MCF 10A (cell line): ENCODE data around the gene CSNK2A2. TPM values are rescaled to one million over a fixed set of nuclear protein-coding genes. Genes with fewer than 3 reads are reported as not detected.

ENCODE experiments used
- BruUV-seq: library from RNA; stranded (reverse); fragments of 400-500 nt; replicated peaks from 2 replicates; lab custom pipeline; 2021; lab: Mats Ljungman, UMichigan
- CTCF ChIA-PET: fragments of 300-600 bp; sonication (Branson Sonifier 250); formaldehyde crosslinking; extraction: SDS; loops from one replicate; lab custom pipeline; 2021; ENCODE audit warnings: antibody characterized with exemption, inconsistent platforms; lab: Yijun Ruan, JAX
- POLR2A ChIA-PET: fragments of 300-600, 350-650 bp; sonication (Branson Sonifier 250); formaldehyde crosslinking; extraction: SDS; loops from one replicate; lab custom pipeline; 2020; ENCODE audit warnings: antibody characterized with exemption, inconsistent platforms; lab: Yijun Ruan, JAX
- DNase-seq: peaks from one replicate; pipeline ENCODE4 v3.0.0-alpha.2; 2018; ENCODE audit not compliant: unreplicated experiment
- H3K27ac Mint-ChIP-seq: one replicate; pipeline ENCODE4 v1.8.0; 2022; ENCODE audit warnings: mild to moderate bottlenecking, low read depth, mixed read lengths; ENCODE audit not compliant: unreplicated experiment
- H3K27me3 Mint-ChIP-seq: one replicate; pipeline ENCODE4 v1.8.0; 2022; ENCODE audit warnings: mixed read lengths; ENCODE audit not compliant: insufficient read depth, unreplicated experiment
- H3K36me3 Mint-ChIP-seq: one replicate; pipeline ENCODE4 v1.8.0; 2022; ENCODE audit warnings: mild to moderate bottlenecking, moderate library complexity, mixed read lengths; ENCODE audit not compliant: insufficient read depth, unreplicated experiment
- H3K4me1 Mint-ChIP-seq: one replicate; pipeline ENCODE4 v1.8.0; 2022; ENCODE audit warnings: mixed read lengths; ENCODE audit not compliant: insufficient read depth, unreplicated experiment
- H3K4me3 Mint-ChIP-seq: one replicate; pipeline ENCODE4 v1.8.0; 2022; ENCODE audit warnings: mild to moderate bottlenecking, moderate library complexity, mixed read lengths; ENCODE audit not compliant: unreplicated experiment
- H3K9me3 Mint-ChIP-seq: one replicate; pipeline ENCODE4 v1.8.0; 2022; ENCODE audit warnings: mixed read lengths; ENCODE audit not compliant: unreplicated experiment
- intact Hi-C: fragments of 100-400 bp; cut with micrococcal nuclease; formaldehyde crosslinking; loops from 2 replicates; pipeline ENCODE4 v1.14.1; 2022
- total RNA-seq: library from RNA; stranded (reverse); gene quantifications from 2 replicates; pipeline ENCODE4 v1.2.3, GENCODE V29; 2022
- TF ChIP-seq, protein P1 (sequence below): fragments of 200-600 bp; IDR thresholded peaks from one replicate; pipeline ENCODE4 v1.8.0; 2022; ENCODE audit warnings: antibody characterized with exemption, mild to moderate bottlenecking; ENCODE audit not compliant: unreplicated experiment

CSNK2A2 gene
- total RNA-seq, 1 experiment from 2014 or later = 97.2 TPM

DNA sequence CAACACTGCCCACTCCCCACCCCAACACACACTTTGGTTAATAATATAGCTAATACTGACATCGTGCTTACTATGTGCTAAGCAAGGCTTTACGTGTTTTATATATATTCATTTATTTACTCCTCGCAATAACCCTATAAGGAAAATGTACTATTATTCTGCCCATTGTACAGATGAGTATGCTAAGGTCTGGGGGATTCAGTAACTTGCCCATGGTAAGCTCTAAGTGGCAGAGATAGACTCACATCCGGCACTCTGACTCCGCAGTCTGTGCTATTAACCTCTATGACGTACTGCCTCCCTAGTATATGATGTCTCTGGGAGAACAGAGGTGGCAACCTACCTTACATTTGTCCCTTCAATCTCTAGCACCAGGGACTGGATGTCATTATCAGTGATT, 81.4 kb downstream of the CSNK2A2 start:
- Mint-ChIP-seq H3K4me1 (peaks cover 6% of the 10 kb centered on the region), H3K27ac (no peak overlapping the region), H3K9me3 (no peaks in the 10 kb centered on the region), H3K36me3 (peaks cover 60% of the 10 kb centered on the region), H3K4me3 (no peak overlapping the region), H3K27me3 (no peaks in the 10 kb centered on the region)
- DNase-seq = no peak
- intact Hi-C loops = no loop called here
- POLR2A ChIA-PET = interaction anchor here (1.3 kb wide), 1 partner anchor 13 kb away, joined by 6 read pairs; the partner anchor contains the start of gene CFAP20
- CTCF ChIA-PET = interaction anchor here (1.5 kb wide), 1 partner anchor 13 kb away, joined by 4 read pairs; the partner anchor contains the start of gene CFAP20
- TF ChIP-seq, protein P1, sequence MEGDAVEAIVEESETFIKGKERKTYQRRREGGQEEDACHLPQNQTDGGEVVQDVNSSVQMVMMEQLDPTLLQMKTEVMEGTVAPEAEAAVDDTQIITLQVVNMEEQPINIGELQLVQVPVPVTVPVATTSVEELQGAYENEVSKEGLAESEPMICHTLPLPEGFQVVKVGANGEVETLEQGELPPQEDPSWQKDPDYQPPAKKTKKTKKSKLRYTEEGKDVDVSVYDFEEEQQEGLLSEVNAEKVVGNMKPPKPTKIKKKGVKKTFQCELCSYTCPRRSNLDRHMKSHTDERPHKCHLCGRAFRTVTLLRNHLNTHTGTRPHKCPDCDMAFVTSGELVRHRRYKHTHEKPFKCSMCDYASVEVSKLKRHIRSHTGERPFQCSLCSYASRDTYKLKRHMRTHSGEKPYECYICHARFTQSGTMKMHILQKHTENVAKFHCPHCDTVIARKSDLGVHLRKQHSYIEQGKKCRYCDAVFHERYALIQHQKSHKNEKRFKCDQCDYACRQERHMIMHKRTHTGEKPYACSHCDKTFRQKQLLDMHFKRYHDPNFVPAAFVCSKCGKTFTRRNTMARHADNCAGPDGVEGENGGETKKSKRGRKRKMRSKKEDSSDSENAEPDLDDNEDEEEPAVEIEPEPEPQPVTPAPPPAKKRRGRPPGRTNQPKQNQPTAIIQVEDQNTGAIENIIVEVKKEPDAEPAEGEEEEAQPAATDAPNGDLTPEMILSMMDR = no peak
- BruUV-seq = no TSS peak

DNA sequence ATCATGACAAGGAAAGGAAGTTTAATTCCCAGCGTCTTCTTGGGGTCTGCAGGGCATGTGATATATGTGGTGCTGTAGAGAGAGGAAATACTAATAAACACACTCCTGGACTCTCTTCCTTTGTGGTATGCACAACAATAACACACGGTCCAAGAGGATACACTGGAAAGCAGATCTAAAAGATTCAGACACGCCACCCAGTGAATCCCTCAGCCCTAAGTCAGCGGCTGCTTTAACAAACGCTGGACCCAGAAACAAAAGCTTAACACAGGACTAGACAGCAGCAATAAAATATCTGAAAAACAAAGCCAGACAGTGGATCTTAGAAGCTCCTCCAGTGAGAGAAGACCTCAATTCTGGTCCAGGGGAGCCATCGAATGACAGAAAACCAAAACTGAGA, 81.8 kb downstream of the CSNK2A2 start:
- CTCF ChIA-PET = interaction anchor here (1.5 kb wide), 1 partner anchor 13 kb away, joined by 4 read pairs; the partner anchor contains the start of gene CFAP20
- H3K27ac Mint-ChIP-seq = no peak overlapping the region
- TF ChIP-seq, protein P1 = no peak
- intact Hi-C loops = no loop called here
- H3K4me1 Mint-ChIP-seq = peaks cover 2% of the 10 kb centered on the region
- H3K4me3 Mint-ChIP-seq = no peak overlapping the region
- BruUV-seq = no TSS peak
- POLR2A ChIA-PET = interaction anchor here (1.3 kb wide), 1 partner anchor 13 kb away, joined by 6 read pairs; the partner anchor contains the start of gene CFAP20
- H3K27me3 Mint-ChIP-seq = no peaks in the 10 kb centered on the region
- peaks cover 63% of the 10 kb centered on the region for H3K36me3 Mint-ChIP-seq
- no peaks in the 10 kb centered on the region for H3K9me3 Mint-ChIP-seq
- no peak for DNase-seq

DNA sequence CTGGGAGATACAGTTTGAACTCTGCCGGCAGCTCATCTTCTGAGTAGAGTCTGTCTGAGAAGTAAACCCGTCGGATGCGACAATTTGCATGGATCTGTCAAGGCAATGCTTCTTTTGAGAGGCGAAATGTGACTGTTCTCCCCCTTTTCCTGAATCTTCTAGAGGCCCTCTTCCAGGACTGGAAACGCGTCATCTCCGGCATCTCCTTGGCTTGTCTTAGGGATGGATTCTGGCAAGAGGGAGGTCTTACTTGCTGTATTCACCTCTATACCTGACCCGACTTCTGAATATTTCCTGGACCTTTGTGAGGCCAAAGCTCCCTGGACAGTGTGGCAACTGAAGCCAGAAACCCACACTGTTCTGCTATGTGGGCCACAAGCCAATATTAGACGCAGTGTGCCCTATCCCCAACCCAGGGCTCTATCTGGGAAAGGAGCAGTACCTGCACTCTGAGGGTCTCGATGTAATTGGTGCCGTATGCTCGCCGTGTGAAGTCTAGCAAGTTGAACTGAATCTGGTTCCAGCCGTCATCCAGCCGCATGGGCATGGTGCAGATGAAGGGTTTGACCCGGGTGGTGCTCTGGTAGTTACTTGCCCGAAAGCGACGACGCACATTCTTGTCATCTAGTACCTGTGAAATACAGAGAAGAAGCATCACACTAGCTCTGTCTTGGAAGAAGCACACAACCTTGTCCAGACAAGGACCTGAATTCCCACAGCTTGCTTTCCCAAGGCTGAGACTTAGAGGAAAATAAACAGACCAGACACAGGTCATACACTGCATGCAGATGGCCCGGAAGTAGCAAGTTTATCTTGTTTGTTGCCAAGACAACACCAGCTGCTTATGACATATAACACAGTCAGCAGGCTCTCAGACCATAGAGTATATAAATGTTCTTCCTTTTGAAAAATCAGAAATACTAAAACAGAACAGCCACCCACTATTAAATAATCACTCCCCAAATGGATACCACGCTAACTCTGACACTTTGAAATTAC, 82.8 kb downstream of the CSNK2A2 start:
- DNase-seq = no peak
- intact Hi-C loops = no loop called here
- no peaks in the 10 kb centered on the region for H3K27me3 Mint-ChIP-seq

DNA sequence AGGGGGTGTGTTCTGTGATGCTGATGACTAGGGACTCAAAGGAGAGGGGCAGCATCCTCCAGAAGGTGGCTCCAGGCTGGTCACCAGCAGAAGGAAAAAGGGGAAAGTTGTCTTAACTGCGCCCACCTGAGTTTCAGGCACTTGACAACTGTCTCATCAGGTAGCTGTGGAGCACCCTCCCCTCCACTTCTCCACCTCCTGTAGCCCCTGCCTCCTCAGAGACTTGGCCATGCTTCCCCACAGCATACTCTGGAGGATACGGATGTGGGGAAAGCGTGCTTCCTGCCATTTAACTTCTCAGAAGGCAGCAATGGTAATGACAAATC, 86.6 kb downstream of the CSNK2A2 start:
- peaks cover 53% of the 10 kb centered on the region for H3K36me3 Mint-ChIP-seq
- ChIA-PET CTCF (interaction anchor here (0.7 to 0.9 kb wide), 2 partner anchors 87 to 1324 kb away, joined by 3 read pairs; no protein-coding TSS in a partner anchor), POLR2A (no interaction called here)
- no peak overlapping the region for H3K27ac Mint-ChIP-seq
- no peak overlapping the region for H3K4me3 Mint-ChIP-seq
- BruUV-seq = no TSS peak
- no peaks in the 10 kb centered on the region for H3K4me1 Mint-ChIP-seq
- TF ChIP-seq, protein P1 = no peak
- intact Hi-C loops = no loop called here
- no peak for DNase-seq
- no peaks in the 10 kb centered on the region for H3K9me3 Mint-ChIP-seq
- H3K27me3 Mint-ChIP-seq = no peaks in the 10 kb centered on the region

More for the DNA sequence above, 82.8 kb downstream of the CSNK2A2 start:
- ChIA-PET CTCF (interaction anchor here (0.6 kb wide), 1 partner anchor 251 kb away, joined by 3 read pairs; no protein-coding TSS in a partner anchor), POLR2A (no interaction called here)
- TF ChIP-seq, protein P1 = no peak
- Mint-ChIP-seq H3K27ac (no peak overlapping the region), H3K4me1 (no peaks in the 10 kb centered on the region), H3K9me3 (no peaks in the 10 kb centered on the region), H3K36me3 (peaks cover 62% of the 10 kb centered on the region), H3K4me3 (no peak overlapping the region)
- no TSS peak for BruUV-seq
